Stomach (tissue), 4 donors: Measurements from ENCODE around the gene SLC27A1.

Experiments used
- CTCF ChIP-seq, 7 experiments: fragments of 450-650 bp in 4 of 7; fragments of 200-600 bp in 3 of 7; sonication (generic) in 3 of 7; IDR thresholded peaks; one replicate each; pipeline ENCODE4 v1.5.1; 2016 to 2019; ENCODE audit warnings: antibody characterized with exemption in 7 of 7, control low read depth in 2 of 7, mild to moderate bottlenecking in 1 of 7
- POLR2A ChIP-seq, 4 donors: fragments of 450-650 bp; IDR thresholded peaks; one replicate each; pipeline ENCODE4 v1.6.1; 2016; ENCODE audit warnings: antibody characterized with exemption in 4 of 4, control low read depth in 2 of 4, mild to moderate bottlenecking in 1 of 4, moderate library complexity in 1 of 4
- POLR2AphosphoS5 ChIP-seq, 3 donors: sonication (generic); formaldehyde crosslinking; IDR thresholded peaks; one replicate each; pipeline ENCODE4 v1.6.1; 2016; ENCODE audit warnings: antibody characterized with exemption in 3 of 3

DNA sequence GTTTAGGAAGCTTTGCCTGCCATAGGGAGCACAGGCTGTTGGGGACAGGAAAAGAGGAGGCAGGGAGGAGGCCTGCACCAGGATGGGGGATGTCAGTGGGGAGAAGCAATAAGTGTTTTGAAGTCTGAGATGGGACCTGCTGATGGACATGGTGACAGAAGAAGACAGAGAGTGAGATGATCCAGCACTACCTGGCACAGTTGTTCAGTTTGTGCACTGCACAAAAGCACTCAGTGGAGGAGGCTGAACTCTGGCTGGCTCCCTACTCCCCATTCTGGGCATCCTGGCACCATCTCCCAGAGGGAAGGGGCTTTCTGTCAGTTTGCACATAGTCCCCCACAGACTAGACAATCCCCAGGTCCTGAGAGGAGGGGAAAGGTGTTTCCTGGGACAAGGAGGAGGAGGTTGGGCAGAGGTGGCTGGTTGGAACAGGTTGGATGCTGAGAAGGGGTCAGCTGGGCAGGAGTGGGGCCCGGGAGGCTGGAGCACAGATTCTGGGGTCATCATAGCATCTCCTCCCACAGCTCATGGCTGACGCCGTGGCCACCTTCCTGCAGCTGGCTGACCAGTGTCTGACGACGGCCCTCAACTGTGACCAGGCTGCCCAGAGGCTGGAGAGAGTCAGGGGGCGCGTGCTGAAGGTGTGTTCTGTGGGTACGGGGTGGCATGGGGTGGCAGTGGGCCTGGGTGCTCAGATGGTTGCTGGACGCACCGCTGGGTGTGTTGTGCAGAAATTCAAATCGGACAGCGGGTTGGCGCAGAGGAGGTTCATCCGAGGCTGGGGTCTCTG lies 72.7 kb downstream of the SLC27A1 start:
- TF ChIP-seq POLR2A (IDR thresholded peaks at IDR 0.05) (no peak), CTCF (IDR thresholded peaks at IDR 0.05) (no peak), POLR2AphosphoS5 (IDR thresholded peaks at IDR 0.05) (no peak)
